ENCODE results near the gene TBC1D3B.
A peak's percentile ranks its signal among the peaks of the same experiment; 100 is the strongest.
"Not testable (repeated sequence)": the region's sequence is repeated elsewhere in the genome, so short reads cannot be mapped to it uniquely, and the experiment has no call there.

The TBC1D3B gene

DNA sequence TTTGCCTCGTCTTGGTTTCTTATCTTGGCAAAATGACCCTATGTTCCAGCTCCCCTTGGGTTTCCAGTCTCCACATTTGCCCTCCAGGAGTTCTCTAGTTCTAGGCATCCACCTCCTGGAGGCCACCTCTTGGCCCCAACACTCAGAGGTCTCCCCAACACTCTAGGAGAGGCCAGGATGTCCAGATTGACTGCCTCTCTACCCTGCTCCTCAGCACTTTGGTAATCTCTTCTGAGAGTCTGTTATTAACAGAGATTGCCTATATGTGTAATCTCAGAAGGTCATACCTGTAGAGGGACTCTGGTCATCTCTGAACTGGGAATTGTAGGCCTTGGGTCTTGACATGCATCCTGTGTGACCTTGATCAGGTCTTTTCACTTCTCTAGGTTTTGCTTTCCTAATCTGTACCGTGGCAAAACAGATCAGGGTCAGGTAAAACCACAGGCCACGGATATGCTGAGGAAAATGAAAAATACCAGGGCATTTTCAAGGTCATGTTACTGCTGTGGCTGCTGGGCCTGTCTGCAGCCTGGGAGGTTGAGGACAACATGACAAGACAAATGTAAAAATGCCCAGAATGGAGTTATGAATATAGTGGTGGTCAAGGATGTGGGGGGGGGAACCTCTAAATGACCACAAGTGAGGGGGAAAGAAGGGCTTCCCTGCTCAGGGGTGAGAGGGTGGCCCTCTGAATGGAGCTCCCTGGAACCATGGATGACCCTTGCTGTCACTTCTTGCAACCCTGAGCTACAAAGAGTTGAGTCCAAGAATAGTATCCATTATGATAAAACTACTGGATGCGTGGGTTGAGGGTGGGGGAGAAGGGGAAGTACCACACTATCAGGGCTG is 29.4 kb upstream of the TBC1D3B start:
- H3K4me3 ChIP-seq (ENCODE audit: insufficient read depth, low read length, poor library complexity, severe bottlenecking): no peak overlapping the region
- no peaks in the 10 kb centered on the region for H3F3A ChIP-seq (ENCODE audit: insufficient read depth)
- H3K9ac ChIP-seq (ENCODE audit: low read length): no peak overlapping the region
- H3K27me3 ChIP-seq (ENCODE audit: low read length): no peaks in the 10 kb centered on the region
- H3K9me2 ChIP-seq (replicated peaks; ENCODE audit: insufficient read depth, low read length): no peaks in the 10 kb centered on the region
- no peaks in the 10 kb centered on the region for H3K9me3 ChIP-seq (ENCODE audit: insufficient read depth, low read length)
- no peak overlapping the region for H3K27ac ChIP-seq (ENCODE audit: low read depth, low read length)
- TF ChIP-seq EZH2phosphoT487 (conservative IDR thresholded peaks at IDR 0.05; ENCODE audit: low read length) (no peak), CTCF (IDR thresholded peaks at IDR 0.05; ENCODE audit: insufficient read depth, low read length, poor library complexity, severe bottlenecking) (no peak)
- no peaks in the 10 kb centered on the region for H3K79me2 ChIP-seq (ENCODE audit: insufficient read depth, low read length)
- no peak overlapping the region for H3K4me2 ChIP-seq (ENCODE audit: low read depth, low read length, poor library complexity, severe bottlenecking)
- H2AFZ ChIP-seq (ENCODE audit: low read depth, low read length, severe bottlenecking): no peak overlapping the region
- H4K20me1 ChIP-seq (ENCODE audit: low read depth, low read length): no peaks in the 10 kb centered on the region
- no peaks in the 10 kb centered on the region for H3K36me3 ChIP-seq (ENCODE audit: low read length)

GRCh38 chr17:36204724-36205500 is 28.5 kb upstream of the TBC1D3B start:
- H3K9me2 ChIP-seq (replicated peaks; ENCODE audit: insufficient read depth, low read length): no peaks in the 10 kb centered on the region
- H3K4me2 ChIP-seq (ENCODE audit: low read depth, low read length, poor library complexity, severe bottlenecking): no peak overlapping the region
- no peak overlapping the region for H3K9ac ChIP-seq (ENCODE audit: low read length)
- H3K4me3 ChIP-seq (ENCODE audit: insufficient read depth, low read length, poor library complexity, severe bottlenecking): no peak overlapping the region
- H3K79me2 ChIP-seq (ENCODE audit: insufficient read depth, low read length): no peaks in the 10 kb centered on the region
- no peaks in the 10 kb centered on the region for H3F3A ChIP-seq (ENCODE audit: insufficient read depth)
- no peak overlapping the region for H2AFZ ChIP-seq (ENCODE audit: low read depth, low read length, severe bottlenecking)
- H3K27me3 ChIP-seq (ENCODE audit: low read length): no peaks in the 10 kb centered on the region
- H4K20me1 ChIP-seq (ENCODE audit: low read depth, low read length): no peaks in the 10 kb centered on the region
- H3K27ac ChIP-seq (ENCODE audit: low read depth, low read length): no peak overlapping the region
- no peaks in the 10 kb centered on the region for H3K9me3 ChIP-seq (ENCODE audit: insufficient read depth, low read length)
- TF ChIP-seq CTCF (IDR thresholded peaks at IDR 0.05; ENCODE audit: insufficient read depth, low read length, poor library complexity, severe bottlenecking): no peak
- H3K36me3 ChIP-seq (ENCODE audit: low read length): no peaks in the 10 kb centered on the region

GRCh38 chr17:36203335-36203734 is 26.9 kb upstream of the TBC1D3B start:
- no peaks in the 10 kb centered on the region for H3K36me3 ChIP-seq (ENCODE audit: low read length)
- H3F3A ChIP-seq (ENCODE audit: insufficient read depth): no peaks in the 10 kb centered on the region
- no peaks in the 10 kb centered on the region for H4K20me1 ChIP-seq (ENCODE audit: low read depth, low read length)
- peak overlapping the region; percentile 27 for H3K4me2 ChIP-seq (ENCODE audit: low read depth, low read length, poor library complexity, severe bottlenecking)
- peak overlapping the region; percentile 0 for H2AFZ ChIP-seq (ENCODE audit: low read depth, low read length, severe bottlenecking)
- no peaks in the 10 kb centered on the region for H3K27me3 ChIP-seq (ENCODE audit: low read length)
- no peaks in the 10 kb centered on the region for H3K9me3 ChIP-seq (ENCODE audit: insufficient read depth, low read length)
- H3K9ac ChIP-seq (ENCODE audit: low read length): peak overlapping the region; percentile 4; the same call in 1 of the 2 replicates
- no peaks in the 10 kb centered on the region for H3K79me2 ChIP-seq (ENCODE audit: insufficient read depth, low read length)
- H3K27ac ChIP-seq (ENCODE audit: low read depth, low read length): peak overlapping the region; percentile 35
- H3K4me3 ChIP-seq (ENCODE audit: insufficient read depth, low read length, poor library complexity, severe bottlenecking): no peak overlapping the region
- H3K9me2 ChIP-seq (replicated peaks; ENCODE audit: insufficient read depth, low read length): no peaks in the 10 kb centered on the region
- no peak for TF ChIP-seq CTCF (IDR thresholded peaks at IDR 0.05; ENCODE audit: insufficient read depth, low read length, poor library complexity, severe bottlenecking)
- no peak for TF ChIP-seq EZH2phosphoT487 (conservative IDR thresholded peaks at IDR 0.05; ENCODE audit: low read length)

DNA sequence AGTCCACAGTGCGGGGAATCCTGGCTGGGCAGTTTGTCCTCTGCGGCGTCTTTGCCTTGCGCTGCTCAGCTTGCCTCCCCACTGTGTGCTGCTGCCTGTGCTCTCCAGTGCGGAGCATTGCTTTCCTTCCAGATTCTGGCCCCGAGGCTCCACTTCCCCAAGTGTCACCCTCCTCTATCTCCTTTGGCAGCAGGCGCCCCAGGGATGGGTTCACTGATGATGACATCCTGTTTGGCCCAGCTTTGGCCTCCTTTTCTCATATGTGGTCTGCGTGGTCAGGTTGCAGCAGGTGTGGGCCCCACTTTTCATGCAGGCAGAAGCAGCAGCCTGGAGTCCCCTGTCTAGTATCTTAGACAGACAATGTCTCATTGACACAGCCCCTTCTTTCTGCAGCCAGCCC is 25.1 kb upstream of the TBC1D3B start:
- H3K27ac ChIP-seq (ENCODE audit: low read depth, low read length): 0 out of 2 replicates have a peak overlapping the region, but pooled peaks have one; percentile 35
- H3K4me3 ChIP-seq (ENCODE audit: insufficient read depth, low read length, poor library complexity, severe bottlenecking); H3K36me3 ChIP-seq (ENCODE audit: low read length); H3K79me2 ChIP-seq (ENCODE audit: insufficient read depth, low read length); H3K9me3 ChIP-seq (ENCODE audit: insufficient read depth, low read length); H2AFZ ChIP-seq (ENCODE audit: low read depth, low read length, severe bottlenecking); H3F3A ChIP-seq (ENCODE audit: insufficient read depth); H3K27me3 ChIP-seq (ENCODE audit: low read length); H4K20me1 ChIP-seq (ENCODE audit: low read depth, low read length); H3K9ac ChIP-seq (ENCODE audit: low read length); H3K4me2 ChIP-seq (ENCODE audit: low read depth, low read length, poor library complexity, severe bottlenecking); H3K9me2 ChIP-seq (replicated peaks; ENCODE audit: insufficient read depth, low read length): not testable (repeated sequence)

GRCh38 chr17:36201102-36201501 is 24.7 kb upstream of the TBC1D3B start:
- H3F3A ChIP-seq (ENCODE audit: insufficient read depth); H3K4me3 ChIP-seq (ENCODE audit: insufficient read depth, low read length, poor library complexity, severe bottlenecking); H4K20me1 ChIP-seq (ENCODE audit: low read depth, low read length); H3K79me2 ChIP-seq (ENCODE audit: insufficient read depth, low read length); H3K27me3 ChIP-seq (ENCODE audit: low read length); H3K9me2 ChIP-seq (replicated peaks; ENCODE audit: insufficient read depth, low read length); H3K9ac ChIP-seq (ENCODE audit: low read length); H3K36me3 ChIP-seq (ENCODE audit: low read length); H3K4me2 ChIP-seq (ENCODE audit: low read depth, low read length, poor library complexity, severe bottlenecking); H2AFZ ChIP-seq (ENCODE audit: low read depth, low read length, severe bottlenecking); H3K27ac ChIP-seq (ENCODE audit: low read depth, low read length); H3K9me3 ChIP-seq (ENCODE audit: insufficient read depth, low read length): not testable (repeated sequence)

All from SU-DHL-6 (cell line).